SK-N-MC (cell line): ENCODE measurements around the gene CPLANE2.
"Not testable (repeated sequence)": the region's sequence is repeated elsewhere in the genome, so short reads cannot be mapped to it uniquely, and the experiment has no call there.

Experiments used
- DNase-seq: peaks from one replicate; pipeline ENCODE4 v3.0.0-alpha.2; 2011; ENCODE audit warnings: low read depth, low spot score
- H3K27ac ChIP-seq: fragments of 200-600 bp; sonication (generic); 2 replicates; pipeline ENCODE4 v1.5.1; 2016; ENCODE audit warnings: mixed run types
- H3K36me3 ChIP-seq: fragments of 200-600 bp; sonication (generic); 2 replicates; pipeline ENCODE4 v1.6.1; 2017; ENCODE audit warnings: antibody characterized with exemption, low read length, mixed read lengths; ENCODE audit not compliant: insufficient read depth
- H3K4me3 ChIP-seq: fragments of 200-600 bp; sonication (generic); 2 replicates; pipeline ENCODE4 v1.5.1; 2016
- H3K9ac ChIP-seq: fragments of 200-600 bp; sonication (generic); 2 replicates; pipeline ENCODE4 v1.8.0; 2017; ENCODE audit warnings: mixed run types, mixed read lengths; ENCODE audit not compliant: insufficient read length
- H3K9me3 ChIP-seq: fragments of 200-600 bp; sonication (generic); 2 replicates; pipeline ENCODE4 v1.6.1; 2017; ENCODE audit warnings: low read depth, mild to moderate bottlenecking, antibody characterized with exemption, low read length, moderate library complexity, mixed read lengths
- EZH2 ChIP-seq: fragments of 200-600 bp; sonication (generic); IDR thresholded peaks from one replicate; pipeline ENCODE4 v1.6.1; 2017; ENCODE audit warnings: antibody characterized with exemption
- FOXP2 ChIP-seq: optimal IDR thresholded peaks from 2 replicates; pipeline ENCODE3; 2011; ENCODE audit warnings: mild to moderate bottlenecking, moderate library complexity; ENCODE audit not compliant: insufficient read depth; ENCODE audit errors: extremely low read length, control extremely low read depth
- POLR2AphosphoS5 ChIP-seq: IDR thresholded peaks from 2 replicates; pipeline ENCODE4 v1.6.1; 2012; ENCODE audit warnings: mild to moderate bottlenecking, low read depth, low read length, borderline replicate concordance

CPLANE2 gene

DNA sequence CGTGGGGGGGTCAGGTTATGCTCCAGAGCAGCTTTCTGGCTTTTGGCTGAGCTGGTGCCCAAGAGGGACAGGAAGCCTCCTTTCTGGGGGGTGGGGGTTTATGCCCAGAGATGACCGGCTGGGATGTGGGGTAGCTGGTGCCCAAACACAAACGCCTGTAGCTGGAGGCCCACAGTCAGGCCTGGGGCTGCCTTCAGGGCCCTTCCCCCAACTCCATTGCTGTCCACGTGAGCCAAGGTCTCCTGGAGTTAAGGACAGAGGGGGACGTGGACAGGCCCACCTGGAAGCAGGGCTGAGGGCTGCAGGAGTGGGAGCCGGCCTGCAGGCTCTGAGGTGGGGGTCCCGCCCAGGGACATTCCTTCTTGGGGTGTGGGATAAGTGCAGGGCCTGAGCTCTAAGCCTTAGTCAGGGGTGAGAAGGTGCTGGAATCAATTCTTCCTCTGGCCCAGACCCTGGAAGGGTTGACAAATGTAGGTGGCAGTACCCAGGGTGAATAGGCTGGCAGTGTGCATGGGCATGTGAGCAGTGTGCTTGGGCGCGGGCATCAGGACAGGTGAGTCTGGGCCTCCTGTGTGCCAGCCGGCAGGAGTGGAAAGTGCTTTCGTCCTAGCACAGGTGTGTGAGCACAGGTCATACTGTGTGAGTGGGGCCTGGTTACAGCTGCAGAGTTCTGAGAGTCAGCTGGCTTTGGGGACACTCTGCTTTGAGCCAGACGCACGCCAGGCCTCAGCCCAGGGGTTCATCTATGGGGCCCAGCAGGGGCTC is 6.8 kb downstream of the CPLANE2 start:
- no peaks in the 10 kb centered on the region for H3K36me3 ChIP-seq
- H3K9ac ChIP-seq: no peak overlapping the region
- no peak overlapping the region for H3K4me3 ChIP-seq
- TF ChIP-seq FOXP2: no peak
- no peak for TF ChIP-seq POLR2AphosphoS5
- TF ChIP-seq EZH2: no peak
- no peak for DNase-seq
- no peaks in the 10 kb centered on the region for H3K9me3 ChIP-seq
- no peak overlapping the region for H3K27ac ChIP-seq

DNA sequence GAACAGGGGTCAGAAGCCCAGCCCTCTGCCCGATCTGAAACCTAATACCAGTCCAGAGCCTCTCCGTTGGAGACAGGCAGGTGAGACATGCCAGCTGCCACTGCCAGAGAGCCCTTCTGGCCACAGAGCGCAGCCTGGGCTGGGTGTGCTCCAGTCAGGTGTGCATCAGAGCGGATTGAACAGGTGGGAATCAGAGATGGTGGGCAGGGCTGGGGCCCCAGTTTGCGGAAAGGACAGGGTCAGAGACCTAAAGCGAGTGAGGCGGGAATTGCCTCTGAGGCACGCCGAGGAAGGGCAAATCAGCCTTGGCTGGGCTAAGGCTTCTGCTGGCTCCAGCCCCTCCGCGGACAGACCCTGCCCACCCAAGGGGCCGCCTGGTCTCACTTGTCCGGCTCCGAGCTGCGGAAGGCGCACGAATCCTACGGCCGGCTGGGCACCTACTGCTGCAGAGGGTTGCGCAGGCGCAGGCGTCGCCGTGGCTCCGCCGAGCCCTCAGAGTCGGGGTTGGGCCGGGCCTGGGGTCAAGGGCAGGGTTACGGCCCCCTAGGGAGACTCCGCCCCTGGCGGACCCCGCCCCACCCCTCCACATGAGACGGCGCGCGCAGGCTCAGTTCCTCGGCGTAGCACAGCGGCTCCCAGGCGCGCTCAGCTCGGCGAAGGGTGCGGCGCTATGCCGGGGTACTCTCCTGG is 10.3 kb downstream of the CPLANE2 start:
- no peak overlapping the region for H3K27ac ChIP-seq
- no peak for TF ChIP-seq EZH2
- no peak for TF ChIP-seq POLR2AphosphoS5
- TF ChIP-seq FOXP2: no peak
- H3K9ac ChIP-seq: no peak overlapping the region
- no peaks in the 10 kb centered on the region for H3K36me3 ChIP-seq
- no peak overlapping the region for H3K4me3 ChIP-seq
- no peaks in the 10 kb centered on the region for H3K9me3 ChIP-seq
- DNase-seq: no peak

DNA sequence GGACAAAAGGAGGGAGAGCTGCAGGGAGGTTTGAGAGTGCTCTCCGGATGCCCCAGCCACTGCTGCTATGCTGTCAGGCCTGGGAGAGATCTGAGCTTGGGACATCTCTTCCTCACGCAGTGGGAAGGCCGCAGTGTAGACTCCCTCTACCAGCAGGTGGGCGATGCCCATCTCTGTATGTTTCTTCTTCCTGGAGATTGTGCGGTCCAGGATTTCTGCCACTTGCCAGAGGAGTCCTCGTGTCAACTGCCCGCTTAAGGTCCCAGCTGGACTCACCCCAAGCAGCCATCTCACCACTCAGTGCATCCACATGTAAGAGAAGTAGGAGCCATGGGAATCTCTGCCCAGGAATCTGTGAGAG is 10.9 kb downstream of the CPLANE2 start:
- no peak overlapping the region for H3K27ac ChIP-seq
- no peaks in the 10 kb centered on the region for H3K9me3 ChIP-seq
- no peaks in the 10 kb centered on the region for H3K36me3 ChIP-seq
- TF ChIP-seq POLR2AphosphoS5 (no peak), EZH2 (no peak), FOXP2 (no peak)
- no peak overlapping the region for H3K9ac ChIP-seq
- DNase-seq: no peak
- H3K4me3 ChIP-seq: no peak overlapping the region

DNA sequence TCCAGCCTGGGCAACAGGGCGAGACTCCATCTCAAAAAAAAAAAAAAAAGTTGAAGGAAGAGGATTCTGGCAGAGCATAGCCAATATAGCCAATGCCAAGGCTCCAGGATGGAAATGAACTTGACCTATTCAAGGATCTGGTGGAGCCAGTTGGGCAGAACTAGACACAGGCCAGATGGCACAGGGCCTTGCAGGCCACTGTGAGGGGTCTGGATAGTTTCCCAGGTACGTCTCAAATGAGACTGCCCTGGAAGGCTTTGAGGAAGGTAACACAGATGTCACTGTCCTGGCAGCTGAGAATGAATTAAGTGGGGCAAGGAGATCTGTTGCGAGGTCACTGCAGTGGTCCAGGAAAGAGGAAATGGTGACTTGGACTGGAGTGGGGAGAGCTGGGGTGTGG is 12.5 kb downstream of the CPLANE2 start:
- no peak overlapping the region for H3K9ac ChIP-seq
- no peaks in the 10 kb centered on the region for H3K36me3 ChIP-seq

DNA sequence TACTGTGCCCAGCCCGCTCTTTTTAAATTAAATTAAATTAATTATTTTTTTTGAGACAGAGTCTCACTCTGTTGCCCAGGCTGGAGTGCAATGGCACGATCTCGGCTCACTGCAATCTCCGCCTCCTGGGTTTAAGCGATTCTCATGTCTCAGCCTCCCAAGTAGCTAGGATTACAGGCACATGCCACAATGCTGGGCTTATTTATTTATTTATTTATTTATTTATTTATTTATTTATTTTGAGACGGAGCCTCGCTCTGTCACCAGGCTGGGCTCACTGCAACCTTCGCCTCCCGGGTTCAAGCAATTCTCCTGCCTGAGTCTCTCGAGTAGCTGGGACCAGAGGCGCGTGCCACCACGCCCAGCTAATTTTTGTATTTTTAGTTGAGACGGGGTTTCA is 14.3 kb downstream of the CPLANE2 start:
- H3K9me3 ChIP-seq, H3K9ac ChIP-seq, H3K27ac ChIP-seq, H3K4me3 ChIP-seq, DNase-seq, H3K36me3 ChIP-seq: not testable (repeated sequence)

More for the DNA sequence above, 12.5 kb downstream of the CPLANE2 start:
- DNase-seq: no peak
- H3K27ac ChIP-seq: no peak overlapping the region
- no peaks in the 10 kb centered on the region for H3K9me3 ChIP-seq
- TF ChIP-seq EZH2 (no peak), POLR2AphosphoS5 (no peak), FOXP2 (no peak)
- H3K4me3 ChIP-seq: no peak overlapping the region

DNA sequence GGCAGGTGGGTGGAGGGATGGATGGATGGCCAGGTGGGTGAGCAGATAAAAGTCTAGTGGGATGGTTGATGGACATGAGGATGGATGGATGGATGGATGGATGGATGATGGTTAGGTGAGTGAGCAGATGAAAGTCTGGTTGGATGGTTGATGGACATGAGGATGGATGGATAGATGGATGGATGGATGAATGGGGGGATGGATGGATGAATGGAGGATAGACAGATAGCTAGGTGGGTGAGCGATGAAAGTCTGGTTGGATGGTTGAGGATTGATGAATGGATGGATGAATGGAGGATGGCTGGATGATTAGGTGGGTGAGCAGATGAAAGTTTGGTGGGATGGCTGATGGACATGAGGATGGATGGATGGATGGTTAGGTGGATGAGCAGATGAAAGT is 15.5 kb downstream of the CPLANE2 start:
- no peaks in the 10 kb centered on the region for H3K9me3 ChIP-seq
- no peak overlapping the region for H3K9ac ChIP-seq
- no peak overlapping the region for H3K4me3 ChIP-seq
- no peaks in the 10 kb centered on the region for H3K36me3 ChIP-seq
- TF ChIP-seq EZH2: no peak
- TF ChIP-seq FOXP2: no peak
- TF ChIP-seq POLR2AphosphoS5: no peak
- no peak for DNase-seq
- no peak overlapping the region for H3K27ac ChIP-seq

DNA sequence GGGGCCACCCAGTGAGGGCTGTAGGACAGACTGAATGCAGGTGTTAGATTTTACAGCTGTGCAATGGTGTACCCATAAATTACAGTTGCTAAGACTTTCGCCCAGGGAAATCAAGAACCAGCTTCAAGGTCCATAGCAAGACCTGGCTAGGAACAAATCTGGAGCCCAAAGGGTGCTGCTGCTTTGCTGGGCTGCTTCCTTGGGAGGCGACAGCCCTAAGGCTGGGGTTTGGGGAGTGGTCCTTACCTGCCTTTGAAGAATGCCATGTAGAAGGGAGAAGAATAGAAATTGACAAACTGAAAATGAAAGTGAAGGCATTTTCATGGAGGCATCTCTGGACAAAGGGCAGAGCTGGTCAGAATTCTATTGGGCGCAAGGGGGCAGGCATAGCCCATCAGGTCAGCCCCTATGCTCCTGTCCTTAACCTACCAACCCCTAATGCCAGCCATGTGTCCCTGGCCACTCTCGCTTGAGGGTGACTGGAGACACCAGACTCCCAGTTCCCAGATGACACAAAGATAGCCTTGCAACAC is 16.9 kb downstream of the CPLANE2 start:
- no peaks in the 10 kb centered on the region for H3K36me3 ChIP-seq
- no peak overlapping the region for H3K4me3 ChIP-seq
- TF ChIP-seq POLR2AphosphoS5 (no peak), EZH2 (no peak), FOXP2 (no peak)
- DNase-seq: no peak
- H3K27ac ChIP-seq: no peak overlapping the region
- H3K9me3 ChIP-seq: no peaks in the 10 kb centered on the region
- no peak overlapping the region for H3K9ac ChIP-seq

DNA sequence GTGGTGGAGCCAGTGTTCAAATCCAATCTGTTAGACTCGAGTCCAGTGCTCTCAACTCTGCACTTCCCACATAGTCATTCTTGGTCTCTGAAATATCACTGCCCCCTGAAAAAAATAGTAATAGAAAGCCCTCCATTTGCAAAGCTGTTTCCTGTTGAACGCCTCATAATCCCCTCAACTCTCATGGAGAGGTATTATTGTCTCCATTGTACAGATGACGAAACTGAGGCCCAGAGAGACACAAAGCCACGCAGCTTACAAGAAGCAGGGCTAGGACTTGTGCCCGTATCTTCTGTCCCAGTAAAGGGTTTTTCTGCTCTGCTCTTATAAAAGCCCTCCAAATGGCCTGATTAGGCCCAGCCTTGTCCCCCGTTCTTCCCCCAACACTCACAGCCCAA is 18.3 kb downstream of the CPLANE2 start:
- no peaks in the 10 kb centered on the region for H3K9me3 ChIP-seq
- H3K36me3 ChIP-seq: no peaks in the 10 kb centered on the region
- H3K4me3 ChIP-seq: no peak overlapping the region
- H3K27ac ChIP-seq: no peak overlapping the region
- DNase-seq: no peak
- H3K9ac ChIP-seq: no peak overlapping the region
- TF ChIP-seq EZH2 (no peak), POLR2AphosphoS5 (no peak), FOXP2 (no peak)
